Measurements from ENCODE around the gene RAB30.
"Not testable (repeated sequence)": the region's sequence is repeated elsewhere in the genome, so short reads cannot be mapped to it uniquely, and the experiment has no call there.

RAB30 gene

DNA sequence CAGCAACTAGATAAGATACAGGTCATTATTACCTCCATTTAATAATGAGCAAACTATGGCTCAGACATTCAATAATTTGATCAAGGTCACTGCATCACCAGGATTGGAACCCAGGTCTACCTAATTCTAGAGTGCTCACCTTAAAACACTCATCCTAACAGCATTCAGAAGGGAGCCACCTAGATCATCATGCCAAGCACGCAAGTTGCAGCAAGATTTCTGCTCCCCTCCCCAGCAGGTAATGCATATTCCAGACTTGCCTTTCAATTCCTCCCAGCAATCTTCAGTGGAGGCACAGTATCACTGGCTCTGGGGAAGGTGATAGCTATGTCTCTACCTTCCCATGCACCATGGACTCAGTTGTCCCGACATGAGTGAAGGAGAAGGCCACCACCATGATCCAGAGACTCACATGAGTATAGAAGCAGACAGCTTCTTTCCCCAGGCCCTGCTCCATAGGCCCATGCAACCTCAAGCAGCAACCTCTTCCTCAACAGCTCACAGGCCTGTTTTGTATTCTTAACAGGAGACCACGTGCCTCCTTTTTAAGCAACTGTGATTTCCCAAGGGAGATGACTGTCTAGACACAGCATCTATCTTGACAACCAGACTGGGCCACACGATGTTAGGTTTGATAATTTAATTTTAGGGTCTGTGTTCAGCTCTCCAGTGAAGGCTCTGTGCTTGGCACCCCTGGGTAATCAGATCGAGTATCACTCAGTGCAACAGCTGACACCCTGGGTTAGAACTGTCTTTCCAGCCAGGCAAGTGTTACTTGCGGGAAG is 36.4 kb downstream of the RAB30 start:
- no peak for DNase-seq

DNA sequence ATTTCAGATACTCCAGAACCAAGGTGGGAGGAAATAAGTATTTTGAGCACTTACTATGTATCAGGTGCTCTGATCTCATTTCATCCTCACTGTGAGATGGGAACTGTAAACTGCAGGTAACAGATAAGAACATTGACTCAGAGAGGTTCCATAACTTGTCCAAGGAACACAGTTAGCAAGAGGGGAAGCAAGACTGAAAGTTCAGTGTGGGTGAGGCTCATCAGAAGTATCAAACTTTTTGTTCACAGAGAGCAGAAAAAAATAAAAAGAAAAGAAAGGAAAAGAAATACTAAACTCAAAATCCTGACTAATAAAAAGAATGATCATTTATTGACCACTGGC is 37.1 kb downstream of the RAB30 start:
- DNase-seq, result no peak

DNA sequence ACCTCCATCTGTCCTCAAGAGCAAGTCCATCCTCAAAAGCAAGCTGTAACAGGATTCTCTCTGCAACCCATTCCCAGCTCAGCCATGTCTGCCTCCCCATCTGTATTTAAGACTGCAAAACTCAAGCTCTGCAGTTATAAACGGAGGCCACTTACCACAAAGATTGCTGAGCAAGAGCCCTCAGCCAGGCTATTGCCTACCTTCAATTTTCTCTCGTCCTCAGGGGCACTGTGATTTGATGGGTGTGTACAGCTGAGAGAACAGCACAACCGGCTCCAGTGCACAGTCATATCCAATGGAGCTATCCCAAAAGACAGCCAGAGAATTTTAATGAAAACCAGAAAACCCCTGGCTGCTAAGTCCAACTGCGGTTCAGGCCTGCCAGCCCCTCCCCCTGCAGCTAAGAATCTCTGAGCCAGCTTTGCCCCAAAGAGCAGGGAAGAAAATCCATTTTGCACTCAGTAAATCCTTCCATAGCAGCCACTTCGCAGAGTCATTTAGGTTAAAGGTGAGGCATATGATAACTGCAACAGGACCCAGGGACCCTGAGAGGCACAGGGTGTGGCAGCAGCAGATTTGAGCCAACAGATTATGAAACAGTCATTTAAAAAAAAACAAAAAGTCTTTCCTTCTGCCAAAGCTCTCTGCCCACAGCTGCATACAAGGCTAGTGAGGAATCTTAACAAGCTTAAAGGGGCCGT is 37.6 kb downstream of the RAB30 start:
- no peak for DNase-seq

DNA sequence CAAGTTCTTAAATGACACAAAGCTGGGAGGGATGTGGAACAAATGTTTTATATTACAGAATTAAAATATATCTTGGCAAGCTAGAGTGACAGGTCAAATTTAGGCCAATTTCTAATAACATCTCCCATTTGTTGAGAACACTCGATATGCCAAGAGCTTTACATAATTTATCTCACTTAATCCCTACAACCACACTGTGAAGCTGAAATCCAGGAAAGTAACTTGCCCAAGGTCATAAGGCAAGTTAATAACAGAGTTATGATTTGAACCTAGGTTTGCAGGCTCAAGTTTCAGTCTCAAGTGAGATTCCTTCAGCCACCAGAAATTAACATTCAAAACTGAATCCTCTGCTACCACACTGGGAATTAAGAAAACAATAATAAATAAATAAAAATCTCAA is 38.3 kb downstream of the RAB30 start:
- DNase-seq, result no peak

DNA sequence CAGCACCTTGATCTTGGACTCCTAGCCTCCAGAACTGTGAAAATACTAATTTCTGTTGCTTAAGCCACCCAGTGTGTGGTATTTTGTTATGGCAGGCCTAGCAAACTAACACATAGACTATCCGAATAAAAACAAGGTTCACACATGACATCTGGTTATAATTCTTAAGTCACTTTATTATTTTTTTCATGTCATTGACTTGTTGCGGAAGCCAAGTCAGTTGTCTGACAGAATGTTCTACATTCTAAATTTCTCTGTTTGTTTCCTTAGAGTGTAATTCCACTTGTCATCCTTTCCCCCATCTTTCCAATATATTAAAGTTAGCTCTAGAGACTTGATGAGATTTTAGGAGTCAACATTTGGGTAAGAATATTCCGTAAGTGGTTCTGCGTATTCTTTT is 40.6 kb downstream of the RAB30 start:
- no peak for DNase-seq

DNA sequence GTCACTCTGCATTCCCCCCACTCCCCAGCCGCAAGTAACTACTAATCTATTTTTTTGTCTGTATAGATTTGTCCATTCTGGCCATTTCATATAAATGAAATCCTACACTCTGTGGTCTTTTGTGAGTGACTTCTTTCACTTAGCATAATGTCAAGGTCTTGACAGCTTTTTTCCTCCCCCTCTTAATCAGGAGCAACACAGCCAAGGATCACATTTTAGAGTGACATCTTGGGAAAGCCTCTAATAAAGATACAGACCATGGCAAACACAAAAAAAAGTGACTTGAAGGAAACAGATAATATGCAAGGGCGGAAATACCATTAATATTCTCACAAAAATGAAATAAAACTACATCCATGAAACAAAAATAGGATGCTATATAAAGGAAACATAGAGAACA is 43.9 kb downstream of the RAB30 start:
- DNase-seq, result no peak

DNA sequence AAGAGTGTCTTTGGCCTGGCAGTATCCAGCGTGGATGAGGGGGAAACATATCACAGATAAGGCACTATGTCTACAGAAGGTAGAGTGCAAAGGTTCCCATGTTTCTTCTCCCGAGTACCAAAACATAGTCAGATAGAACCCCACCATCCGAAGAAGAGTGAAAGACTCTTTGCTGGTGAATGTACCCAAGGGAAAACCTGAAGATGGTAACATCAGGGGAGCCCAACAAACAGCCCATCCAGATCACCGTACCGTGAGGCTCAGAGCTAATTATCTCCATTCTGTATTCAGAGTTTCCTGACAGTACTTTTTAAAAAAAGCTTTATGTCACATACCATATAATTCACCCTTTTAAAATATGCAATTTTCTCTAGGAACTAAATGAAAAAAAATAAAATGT is 44.4 kb downstream of the RAB30 start:
- no peak for DNase-seq

DNA sequence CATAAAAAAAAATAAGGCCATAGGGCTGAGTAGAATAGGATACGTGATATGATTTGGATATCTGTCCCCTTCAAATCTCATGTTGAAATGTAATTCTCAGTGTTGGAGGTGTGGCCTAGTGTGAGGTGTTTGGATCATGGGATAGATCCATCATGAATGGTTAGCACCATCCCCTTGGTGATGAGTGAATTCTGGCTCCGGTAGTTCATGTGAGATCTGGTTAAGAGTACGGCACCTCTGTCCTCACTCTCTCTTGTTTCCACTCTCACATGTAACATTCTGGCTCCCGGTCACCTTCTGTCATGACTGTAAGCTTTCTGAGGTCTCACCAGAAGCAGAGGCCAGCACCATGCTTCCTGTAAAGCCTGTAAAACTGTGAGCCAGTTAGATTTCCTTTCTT is 45.5 kb downstream of the RAB30 start:
- no peak for DNase-seq

DNA sequence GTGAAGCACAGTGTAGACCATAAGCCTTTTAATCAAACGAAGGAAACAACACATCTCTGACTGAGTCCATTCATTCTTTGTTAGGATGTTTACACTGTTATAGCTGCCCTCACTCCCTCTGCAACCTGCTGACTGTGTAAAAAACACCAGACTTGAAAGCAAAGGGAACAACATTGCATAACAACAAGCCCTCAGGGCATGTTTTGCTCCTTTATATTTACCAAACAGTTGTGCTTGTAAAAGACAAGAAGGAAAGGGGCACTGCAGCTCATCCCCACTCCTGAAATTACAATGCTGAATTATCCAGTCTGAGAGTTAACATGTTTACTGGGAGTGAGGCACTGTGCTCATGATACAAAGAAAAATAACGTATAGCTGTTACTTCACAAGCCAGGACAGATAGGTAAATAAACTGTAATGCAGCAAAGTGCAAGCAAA is 46.4 kb downstream of the RAB30 start:
- no peak for DNase-seq

DNA sequence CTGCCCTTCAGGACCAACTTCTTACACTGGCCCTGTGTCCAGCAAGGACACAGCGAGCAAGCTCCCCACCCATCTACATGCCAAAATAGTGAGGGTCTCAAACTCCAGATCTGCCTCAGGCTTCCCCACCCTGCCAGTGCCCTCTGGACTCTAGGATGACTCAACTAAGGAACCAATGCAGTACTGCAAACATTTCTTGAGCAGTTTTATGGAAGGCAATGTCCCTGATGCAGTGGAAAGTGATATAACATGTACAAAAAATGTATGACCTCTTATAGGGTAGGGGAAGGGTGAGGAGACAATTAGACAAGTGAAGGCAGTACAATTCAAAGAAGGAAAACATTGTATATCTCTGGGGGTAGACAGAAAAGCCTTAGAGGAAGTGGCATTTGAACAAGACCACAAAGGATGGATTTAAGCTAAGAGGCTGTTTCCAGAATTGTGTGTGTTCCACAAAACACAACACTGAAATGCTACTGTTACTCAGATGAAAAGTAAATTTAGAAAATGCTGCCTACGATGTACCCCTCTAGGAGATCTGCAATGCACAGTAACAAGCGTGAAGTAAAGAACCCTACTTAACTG is 47.3 kb downstream of the RAB30 start:
- no peak for DNase-seq

DNA sequence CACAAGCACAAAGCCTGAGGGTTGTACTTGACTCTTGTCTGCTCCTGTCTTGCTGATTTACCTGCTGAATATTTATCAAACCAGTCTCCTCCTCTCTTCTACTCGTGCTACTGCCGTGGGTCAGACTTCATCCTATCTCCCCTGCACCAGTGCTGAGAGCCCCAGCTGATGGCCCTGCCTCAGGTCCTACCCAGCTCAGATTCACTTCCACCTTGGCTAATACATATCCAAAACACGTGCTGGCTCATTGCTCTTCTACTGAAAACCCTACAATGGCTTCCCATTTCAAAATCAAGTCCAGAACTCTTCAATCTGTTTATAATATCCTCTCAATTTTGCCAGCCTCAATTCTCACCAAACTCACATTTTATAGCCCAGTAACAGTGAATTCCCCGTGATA is 48.3 kb downstream of the RAB30 start:
- no peak for DNase-seq

DNA sequence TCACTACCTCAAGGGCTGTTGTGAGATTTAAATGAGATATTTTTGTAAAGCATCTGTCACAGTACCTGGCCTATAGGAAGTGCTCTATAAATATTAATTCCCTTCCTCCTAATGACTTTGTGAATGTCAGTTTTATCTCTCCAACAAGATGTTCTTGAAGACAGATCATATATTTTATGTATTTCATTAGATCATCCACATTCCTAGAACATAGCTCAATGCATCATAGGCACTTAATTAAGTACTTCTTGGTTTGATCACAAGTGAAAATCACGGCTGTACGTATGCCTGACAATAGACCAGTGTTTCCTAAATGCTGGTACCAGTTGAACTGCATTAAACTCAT is 49.9 kb downstream of the RAB30 start:
- no peak for DNase-seq

DNA sequence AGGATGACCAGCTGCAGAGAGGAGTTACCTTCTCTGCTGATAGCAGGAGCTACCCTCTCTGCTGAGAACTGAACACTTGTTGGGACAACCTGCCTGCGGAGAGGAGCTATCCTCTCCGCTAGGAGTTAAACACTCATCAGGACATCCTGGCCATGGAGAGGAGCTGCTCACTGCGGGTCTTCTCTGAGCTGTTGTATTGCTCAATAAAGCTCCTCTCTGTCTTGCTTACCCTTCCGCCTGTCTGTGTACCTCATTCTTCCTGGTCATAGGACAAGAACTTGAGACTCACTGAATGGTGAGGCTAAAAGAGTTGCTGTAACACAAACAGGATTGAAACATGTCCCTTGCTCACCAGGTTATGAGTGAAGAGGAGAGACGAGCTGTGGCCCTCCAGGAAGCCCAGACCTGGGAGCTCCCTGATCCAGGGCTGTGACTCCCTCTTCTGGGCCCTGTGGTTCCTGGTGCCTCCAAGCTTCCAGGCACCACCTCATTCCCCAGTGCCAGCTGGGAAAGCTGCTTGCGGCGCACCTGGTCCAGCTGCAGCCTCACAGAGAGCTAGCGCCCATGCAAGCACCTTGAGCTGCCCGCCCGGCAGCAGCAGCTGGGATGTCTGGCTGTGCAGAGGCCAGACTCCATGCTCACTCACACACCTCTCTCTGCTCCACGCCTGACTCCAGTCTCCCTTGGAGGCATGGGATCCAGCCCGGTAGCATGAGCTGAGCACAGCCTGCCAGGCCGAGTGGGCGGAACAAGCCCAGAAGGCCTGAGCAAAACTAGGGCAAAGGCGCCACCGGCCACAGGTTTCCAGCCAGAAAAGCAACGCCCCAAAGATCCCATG is 50.5 kb downstream of the RAB30 start:
- DNase-seq, result no peak

DNA sequence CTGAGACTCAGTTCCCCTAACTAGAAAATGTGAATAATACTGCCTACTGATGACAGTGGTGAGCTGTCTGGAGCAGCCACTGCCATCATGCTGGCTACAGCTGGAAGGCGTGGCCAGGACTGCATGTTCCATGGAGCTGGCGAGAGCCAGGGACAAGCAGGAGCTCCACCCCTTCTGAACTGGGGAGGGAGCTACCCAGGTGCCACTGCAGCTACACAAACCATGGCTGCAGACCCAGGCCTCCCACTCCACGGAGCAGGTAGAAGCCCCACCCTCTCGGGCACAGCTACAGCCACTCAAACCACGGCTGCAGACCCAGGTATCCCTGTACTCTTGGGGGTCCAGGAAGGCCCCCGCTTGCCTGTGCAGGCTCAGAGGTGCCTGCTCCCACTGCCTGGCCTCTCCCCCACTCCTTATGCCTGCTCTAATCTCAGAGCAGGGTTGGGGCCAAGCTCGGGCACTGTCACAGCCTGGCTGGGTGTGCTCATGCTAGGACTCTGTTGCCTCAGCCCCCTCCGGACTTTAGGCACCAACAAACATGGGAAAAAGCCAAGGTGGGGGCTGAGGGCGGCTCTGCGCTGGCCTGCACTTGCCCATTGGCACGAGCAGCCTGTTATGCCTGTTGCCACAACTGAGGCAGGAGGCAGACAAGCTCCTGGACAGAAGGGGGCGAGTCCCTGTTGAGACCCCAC is 51.7 kb downstream of the RAB30 start:
- no peak for DNase-seq

DNA sequence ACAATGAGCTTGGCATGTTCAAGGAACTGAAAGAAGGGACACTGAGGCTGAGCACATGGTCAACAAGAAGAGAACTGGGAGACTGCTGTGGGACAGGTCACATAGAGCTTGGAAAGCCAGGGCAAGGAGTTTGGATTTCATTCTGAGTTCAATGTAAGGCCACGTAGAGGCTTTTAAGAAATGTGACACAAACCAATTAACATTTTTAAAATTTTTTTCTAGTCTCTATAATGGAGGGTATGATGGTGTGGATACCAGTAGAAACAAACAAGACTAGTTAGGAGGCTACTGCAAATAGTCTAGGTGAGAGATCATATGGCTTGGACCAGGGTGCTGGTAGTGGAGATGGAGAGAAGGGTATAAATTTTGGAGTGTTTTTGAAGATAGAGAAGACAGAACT is 56.7 kb downstream of the RAB30 start:
- DNase-seq, result no peak

DNA sequence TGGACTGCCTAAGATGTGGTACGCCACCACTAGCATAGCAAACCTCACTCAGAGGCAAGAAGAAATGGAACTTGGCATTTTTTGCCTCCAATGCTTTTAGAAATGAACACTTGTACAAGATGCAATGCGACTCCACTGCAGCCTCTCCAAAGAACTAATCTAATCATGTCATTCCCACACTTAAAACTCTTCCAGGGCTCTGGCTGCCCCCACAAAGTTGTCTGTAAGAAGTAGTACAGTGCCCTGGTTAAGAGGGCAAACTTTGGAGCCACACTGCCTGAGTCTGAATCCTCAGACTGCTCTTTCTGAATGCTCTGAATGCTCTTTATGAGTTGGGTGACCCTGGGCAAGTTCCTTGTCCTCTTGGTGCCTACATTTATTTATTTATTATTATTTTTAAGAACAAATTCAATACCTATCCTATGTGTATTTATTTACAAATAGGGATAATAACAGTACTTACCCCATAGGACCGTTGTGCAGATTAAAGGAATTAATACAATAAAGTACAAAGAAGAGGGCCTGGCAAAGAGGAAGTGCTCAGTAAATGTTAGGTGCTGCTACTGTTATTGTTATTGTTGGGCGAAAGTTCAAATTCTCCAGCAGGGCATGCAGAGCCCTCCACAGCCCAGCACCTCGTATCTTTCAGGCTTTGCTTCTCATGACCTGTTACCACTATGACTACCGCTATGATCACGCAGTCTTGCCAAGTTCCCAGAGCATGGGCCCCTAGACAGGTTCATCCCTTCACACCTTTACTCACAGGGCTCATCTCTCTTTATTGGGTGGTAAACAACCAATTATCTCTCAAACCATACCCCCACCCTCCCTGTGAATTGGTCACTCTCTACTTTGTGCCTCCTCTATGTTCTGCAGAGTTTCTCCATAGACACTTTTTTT is 59.3 kb downstream of the RAB30 start:
- no peak for DNase-seq

DNA sequence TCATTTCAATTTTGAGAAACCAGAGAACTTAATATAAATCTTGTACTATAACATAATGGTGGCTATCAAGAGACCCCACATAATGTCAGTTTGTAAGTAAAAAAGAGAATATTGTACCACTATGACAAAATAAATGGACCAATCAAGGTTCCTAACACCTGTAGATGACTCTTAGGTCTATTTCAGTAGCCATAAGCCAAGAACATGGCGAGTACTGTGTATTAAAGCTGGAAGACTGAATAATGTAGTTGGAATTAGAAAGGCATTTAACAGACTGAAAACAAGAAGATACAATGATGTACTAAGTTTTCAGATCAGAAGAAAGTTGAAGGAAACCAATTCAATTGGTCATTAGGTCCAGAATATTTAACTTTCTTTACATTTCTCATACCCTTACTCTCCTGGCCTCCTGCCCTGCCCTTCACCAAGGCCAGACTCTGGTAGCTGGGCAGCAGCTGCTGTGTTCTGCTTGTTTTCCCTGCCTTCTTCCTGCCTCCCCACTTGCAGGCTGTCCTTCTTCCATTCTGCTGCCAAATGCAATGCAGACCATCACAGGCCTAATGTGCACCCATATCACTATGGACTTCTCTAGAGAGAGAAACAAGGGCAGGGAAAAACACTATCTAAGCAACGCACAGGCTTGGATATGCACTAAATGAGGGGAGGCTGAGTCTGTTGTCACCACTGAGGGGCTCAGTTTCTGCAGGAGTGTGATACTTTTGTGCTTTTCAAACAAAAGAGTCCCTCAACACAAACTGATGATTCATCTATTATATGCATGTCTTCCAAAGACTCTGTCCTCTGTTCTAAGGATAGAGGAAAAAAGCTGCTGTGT is 60.1 kb downstream of the RAB30 start:
- no peak for DNase-seq

DNA sequence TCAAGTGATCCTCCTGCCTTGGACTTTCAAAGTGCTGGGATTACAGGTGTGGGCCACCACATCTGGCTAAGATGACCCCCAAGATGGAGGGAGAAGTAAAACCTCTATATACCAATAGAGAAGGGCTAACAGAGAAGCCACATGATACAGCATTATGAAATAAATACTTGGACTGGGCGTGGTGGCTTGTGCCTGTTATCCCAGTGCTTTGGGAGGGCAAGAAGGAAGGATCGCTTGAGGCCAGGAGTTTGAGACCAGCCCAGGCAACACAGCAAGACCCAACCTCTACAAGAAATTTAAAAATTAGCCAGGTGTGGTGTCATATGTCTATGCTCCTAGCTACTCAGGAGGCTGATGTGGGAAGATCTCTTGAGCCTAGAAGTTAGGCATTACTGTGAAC is 61.7 kb downstream of the RAB30 start:
- DNase-seq, result no peak

DNA sequence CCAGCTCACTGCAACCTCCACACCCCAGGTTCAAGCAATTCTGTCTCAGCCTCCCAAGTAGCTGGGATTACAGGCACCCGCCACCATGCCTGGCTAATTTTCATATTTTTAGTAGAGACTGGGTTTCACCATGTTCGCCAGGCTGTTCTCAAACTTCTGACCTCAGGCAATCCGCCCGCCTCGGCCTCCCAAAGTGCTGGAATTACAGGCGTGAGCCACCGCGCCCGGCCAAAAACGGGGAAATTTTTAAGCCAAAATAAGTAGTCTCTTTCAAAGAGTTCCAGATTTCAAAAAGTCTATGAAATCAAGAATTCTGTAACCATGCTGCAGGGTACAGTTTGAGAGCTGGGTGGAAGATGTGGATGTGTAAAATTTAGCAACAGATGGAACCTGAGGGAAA is 62.6 kb downstream of the RAB30 start:
- DNase-seq, result not testable (repeated sequence)

DNA sequence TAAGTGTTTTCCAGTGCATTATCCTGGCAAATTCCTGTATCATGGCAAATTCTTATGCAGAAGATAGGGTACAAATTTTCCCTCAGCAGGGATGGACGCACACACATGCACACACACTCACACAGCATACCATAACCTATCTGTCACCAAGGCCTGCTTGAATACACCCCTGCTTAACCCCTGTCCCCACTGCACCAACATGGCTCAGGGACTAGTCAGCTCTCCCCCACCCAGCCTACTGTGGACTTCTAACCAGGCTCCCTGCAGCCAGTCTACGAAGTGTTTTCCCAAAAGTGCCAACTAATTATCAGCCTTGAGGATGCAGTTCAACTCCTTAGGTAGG is 63.1 kb downstream of the RAB30 start:
- DNase-seq, result no peak
